ENCODE measurements around the gene ACTG2.
"Not testable (repeated sequence)": the region's sequence is repeated elsewhere in the genome, so short reads cannot be mapped to it uniquely, and the experiment has no call there.

The ACTG2 gene

DNA sequence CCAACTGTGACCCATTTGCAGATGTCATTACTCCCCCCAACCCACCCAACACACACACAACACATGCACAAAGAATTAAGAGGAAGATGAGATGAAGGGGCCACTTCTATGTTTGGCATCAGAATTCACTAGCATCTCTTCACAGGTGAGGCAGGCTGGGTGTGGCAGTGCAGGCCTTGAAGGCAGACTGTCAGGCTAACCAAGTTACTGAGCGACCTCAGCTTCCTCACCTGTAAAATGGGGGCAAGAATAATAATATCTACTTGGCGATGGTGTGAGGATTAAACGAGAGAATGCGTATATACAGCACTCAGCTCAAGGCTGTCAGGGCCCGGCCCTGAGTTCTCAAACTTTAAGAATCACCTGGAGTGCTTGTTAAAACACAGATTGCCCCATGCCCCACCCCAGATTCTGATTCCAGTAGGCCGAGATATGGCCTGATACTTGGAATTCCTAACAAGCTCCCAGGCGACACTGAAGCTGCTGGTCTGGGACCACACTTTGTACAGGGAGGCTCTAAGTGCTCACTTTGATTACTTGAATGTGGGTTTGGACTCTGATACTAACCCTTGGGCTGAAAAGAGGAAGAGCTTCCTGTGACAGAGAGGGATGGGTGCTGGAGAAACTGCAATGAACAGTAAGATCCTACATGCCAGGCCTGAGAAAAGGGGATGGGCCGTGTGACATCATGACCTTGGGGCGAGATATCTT is 1.1 kb downstream of the ACTG2 start:
- DNase-seq = no peak

DNA sequence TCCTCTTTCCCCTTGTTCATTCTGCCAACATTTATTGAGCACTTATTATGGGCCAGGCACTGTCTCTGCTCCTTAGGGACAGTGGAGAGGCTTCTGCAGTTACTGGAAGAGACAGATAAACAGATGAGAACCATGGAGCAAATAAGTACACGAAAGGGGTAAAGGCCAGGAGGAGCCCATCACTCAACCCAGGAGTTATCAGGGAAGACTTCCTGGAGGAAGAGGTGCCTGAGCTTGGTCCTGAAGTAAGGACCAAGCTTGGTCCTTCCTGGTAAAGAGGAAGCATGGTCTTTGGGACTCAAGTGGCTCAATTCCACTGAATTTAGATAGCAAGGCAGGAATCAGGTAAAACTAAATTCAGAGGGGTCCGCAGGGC is 1.7 kb downstream of the ACTG2 start:
- DNase-seq = no peak

DNA sequence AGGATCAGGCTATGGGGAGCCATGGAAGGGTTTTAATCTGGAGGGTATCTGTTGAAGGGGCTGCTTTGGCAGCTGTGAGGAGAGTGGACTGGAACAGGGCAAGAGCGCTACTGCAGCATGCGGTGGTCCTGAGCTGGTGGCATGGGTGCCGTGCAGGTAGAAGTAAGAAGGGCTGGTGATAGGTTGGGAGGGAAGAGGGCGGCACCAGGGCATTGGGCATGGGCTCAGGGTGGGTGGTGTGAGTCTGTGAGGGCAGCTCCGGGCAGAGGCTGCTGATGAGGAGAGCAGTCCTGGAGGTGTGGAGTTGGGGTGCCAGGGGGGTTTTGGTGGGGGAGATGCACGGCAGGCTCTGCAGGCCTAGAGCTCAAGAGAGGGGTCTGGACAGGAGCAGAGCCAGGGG is 2.1 kb downstream of the ACTG2 start:
- no peak for DNase-seq

DNA sequence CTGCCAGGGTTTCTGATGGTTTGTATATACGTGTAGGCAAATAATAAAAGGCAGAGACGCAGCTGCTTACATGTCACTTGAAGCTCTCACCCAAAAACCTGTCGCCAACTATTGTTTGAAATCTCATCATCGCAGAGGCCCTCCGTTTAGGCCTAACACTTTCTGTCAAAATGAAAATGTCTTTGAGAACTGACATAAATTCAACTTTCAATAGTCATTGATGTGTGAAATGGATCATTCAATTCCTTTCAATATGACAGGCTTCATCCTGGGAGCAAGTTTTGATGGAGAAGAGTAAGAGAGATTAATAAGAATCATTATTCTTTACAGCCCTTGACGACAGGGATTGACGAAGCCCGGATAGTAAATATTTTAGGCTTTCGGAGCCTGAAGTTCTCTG is 2.7 kb downstream of the ACTG2 start:
- DNase-seq = no peak

DNA sequence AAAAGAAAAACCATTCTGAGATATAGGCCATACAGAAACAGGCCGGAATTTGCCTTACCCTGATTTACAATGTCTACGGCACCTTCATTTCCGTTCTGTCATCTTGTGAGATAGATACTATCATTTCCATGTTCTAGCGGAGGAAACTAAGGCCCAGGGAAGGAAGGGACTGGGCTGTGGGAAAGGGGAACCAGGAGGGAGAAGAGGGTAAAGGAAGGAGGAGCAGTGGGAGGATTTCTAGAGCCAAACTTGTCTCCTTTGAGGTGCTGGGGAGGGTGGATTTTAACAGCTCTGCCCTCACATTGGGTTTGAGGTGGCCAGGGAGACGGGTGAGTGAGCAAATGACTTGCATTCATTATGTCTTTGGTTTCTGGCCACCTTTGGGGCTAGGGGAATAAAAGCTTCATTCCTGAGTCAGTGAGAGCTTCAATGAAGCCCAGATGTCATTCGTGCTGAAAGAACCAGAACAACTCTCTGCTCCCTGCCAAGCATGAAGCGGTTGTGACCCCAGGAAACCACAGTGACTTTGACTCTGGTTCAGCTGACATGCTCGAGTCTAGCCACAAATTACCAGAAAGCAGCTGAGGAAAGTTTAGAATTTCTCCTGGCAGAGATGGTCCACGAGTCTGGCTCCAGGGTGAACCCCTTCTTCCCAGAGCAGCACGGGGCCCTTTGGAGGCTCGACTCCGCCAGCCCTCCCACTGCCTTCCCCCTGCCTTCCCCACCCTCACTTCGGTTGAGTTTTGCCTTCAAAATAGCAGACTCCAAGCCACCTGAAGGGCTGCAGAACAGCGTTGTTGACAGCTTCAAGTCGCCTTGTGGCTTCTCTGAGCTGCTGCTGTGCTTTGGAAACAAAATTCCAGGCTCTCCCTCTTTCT is 3.8 kb downstream of the ACTG2 start:
- no peak for DNase-seq

DNA sequence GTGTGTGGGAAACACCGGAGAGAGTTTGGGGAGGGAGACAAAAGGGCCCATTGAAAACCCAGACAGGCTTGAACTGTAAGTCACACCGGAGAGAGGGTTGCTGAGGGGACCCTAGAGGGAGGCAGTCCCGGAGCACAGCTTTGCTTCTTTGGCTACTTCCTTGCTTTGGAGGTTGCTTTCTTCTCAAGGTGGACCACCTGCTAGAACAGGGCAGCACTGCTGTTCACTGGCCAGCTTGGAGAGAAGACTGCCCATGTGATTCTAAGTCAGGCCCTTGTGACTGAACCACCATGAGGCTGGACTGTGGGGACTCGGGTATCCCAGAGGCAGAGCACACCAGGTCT is 4.4 kb downstream of the ACTG2 start:
- no peak for DNase-seq

DNA sequence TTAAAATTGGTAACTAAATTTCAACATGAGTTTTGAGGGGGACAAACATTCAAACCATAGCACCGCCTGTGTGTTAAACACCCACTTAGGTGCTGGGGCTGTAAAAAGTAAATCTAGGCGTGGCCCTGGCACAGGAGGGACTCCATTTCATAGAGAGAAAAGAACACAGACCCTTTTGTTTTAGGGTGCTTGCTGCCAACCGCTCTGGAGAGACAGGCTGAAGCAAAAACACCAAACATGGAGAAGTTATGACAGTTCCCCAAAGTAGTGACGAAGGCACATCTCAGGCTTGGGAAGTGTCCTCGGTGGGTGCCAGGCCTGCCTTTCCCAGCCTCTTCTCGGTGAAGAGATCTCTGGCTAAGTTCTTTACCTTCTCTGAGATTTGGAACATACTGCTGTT is 5.1 kb downstream of the ACTG2 start:
- no peak for DNase-seq

DNA sequence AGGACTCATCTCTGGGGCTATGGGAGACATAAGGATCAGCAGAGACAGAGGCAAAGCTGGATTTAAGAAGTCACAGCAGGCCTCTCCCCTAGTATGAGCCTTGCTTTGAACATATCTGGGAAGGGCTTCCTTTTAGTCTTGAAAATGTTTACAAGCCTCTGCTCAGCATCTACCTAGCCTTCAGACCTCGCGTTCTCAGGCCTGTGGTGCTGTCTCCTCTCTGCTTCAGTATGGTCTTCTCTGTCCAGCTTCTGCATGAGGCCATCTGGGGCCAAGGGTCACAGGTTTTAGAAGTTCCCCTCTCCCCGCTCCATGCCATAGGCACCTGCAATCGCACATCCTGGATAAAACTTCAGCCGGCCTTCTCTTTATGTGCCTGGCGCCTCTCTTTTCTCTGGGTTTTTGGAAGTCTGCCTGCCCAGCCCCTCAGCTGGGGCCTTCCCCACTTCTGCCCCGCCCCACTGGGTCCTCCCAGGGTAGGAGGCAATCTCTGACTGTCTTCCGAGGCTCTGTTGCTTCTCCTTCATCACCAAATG is 7.1 kb downstream of the ACTG2 start:
- no peak for DNase-seq

DNA sequence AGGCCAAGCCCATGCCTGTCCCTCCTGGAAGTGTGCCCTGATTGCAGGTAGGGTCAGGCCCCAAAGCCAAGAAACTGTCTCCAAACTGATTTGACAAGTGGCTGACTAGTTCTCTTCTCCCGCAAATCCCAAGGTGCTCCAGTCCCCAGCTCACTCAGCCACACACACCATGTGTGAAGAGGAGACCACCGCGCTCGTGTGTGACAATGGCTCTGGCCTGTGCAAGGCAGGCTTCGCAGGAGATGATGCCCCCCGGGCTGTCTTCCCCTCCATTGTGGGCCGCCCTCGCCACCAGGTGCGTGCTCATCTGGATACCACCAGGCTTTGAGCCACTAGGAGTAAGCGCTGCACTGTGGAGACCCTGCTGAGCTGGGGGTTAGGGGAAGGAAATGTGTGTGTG is 8.3 kb downstream of the ACTG2 start:
- no peak for DNase-seq

DNA sequence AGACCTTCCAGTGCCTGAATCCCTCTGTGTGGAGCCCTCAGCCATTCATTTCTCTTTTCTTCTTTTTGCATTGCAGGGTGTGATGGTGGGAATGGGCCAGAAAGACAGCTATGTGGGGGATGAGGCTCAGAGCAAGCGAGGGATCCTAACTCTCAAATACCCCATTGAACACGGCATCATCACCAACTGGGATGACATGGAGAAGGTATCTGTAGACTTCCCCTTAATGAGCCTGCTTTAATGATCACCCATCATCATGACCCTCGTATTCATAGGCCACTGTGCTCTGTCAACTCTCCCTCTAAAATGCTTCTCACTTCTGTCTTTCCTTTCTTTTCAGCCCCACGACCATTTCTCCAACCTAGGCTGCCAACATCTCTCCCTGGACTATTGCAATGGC is 9.5 kb downstream of the ACTG2 start:
- DNase-seq = no peak

DNA sequence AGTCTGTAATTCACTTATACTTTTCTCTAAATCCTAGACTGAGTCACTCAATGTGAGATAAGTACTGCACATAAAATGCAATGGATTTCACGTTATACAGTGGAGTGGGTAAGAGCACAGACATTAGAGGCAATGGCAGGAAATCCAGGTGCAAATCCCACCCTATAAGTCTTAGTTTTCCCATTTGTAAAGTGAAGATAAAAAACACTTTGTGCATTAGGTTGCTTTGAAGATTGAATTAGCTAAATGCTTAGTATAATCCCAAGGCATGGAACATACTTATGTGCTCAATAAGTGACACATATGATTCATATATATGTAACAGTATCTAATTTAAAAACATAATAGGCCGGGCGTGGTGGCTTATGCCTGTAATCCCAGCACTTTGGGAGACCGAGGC is 10.5 kb downstream of the ACTG2 start:
- DNase-seq = no peak

DNA sequence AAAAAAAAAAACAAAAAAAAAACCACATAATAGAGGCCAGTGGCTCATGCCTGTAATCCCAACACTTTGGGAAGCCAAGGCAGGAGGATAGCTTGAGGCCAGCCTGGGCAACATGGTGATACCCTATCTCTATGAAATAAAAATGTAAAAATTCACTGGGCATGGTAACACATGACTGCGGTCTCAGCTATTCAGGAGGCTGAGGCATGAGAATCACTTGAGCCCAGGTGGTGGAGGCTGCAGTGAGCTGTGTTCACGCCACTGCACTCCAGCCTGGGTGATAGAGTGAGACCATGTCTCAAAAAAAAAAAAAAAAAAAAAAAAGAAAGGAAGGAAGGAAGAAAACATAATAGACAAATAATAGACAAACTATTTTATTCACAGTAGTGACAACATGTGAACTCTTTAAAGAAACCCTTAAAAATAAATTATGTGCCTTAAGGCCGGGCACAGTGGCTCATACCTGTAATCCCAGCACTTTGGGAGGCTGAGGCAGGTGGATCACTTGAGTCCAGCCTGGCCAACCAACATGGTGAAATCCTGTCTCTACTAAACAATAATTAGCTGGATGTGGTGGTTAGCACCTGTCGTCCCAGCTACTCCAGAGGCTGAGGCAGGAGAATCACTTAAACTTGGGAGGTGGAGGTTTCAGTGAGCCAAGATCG is 11.3 kb downstream of the ACTG2 start:
- not testable (repeated sequence) for DNase-seq

DNA sequence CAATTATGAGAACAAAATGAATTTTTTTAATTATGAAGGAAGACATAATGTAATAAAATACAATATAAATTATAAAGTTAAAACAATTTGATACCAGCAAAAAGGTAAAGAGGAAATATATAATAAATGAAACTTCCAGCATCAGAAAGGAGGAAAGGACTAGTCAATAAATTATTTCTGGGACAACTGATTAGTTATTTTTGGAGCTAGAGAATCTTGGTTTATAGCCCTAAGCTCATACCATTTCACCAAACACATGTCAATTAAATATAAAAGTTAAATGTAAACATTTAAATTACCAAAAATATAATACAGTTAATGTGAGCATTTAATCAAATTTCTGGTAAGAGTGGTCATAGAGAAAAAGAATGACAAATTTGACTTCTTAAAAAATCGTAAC is 12.1 kb downstream of the ACTG2 start:
- DNase-seq = no peak

DNA sequence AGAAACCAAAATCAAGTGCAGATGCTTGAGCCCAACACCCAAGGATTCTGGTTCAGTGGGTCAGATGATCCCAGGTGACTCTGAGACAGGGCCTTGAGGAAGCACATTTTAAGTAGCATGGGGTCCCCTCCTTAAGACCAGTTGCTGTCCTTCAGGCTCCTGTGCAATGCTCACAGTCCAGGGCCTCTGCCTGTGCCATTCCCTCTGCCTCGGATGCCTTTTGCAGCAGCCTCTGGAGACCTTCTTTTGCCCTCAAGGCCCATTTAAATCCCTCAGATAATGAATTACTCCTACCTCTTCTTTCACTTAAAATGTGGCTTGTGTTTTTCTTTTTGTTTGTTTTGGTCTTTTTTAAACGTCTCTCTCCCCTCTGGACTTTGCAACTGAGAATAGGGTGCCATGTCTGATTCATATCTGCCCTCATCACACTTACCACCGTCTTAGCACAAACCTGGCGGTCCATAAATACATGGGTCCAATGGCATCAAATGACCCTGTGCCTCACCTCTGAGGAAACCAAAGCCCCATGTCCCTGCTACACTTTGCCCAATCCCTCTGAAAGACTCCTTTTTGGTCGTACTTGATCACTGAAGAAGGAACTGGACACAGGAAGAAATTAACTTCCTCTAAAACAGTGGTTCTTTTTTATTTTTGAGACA is 14.2 kb downstream of the ACTG2 start:
- no peak for DNase-seq

DNA sequence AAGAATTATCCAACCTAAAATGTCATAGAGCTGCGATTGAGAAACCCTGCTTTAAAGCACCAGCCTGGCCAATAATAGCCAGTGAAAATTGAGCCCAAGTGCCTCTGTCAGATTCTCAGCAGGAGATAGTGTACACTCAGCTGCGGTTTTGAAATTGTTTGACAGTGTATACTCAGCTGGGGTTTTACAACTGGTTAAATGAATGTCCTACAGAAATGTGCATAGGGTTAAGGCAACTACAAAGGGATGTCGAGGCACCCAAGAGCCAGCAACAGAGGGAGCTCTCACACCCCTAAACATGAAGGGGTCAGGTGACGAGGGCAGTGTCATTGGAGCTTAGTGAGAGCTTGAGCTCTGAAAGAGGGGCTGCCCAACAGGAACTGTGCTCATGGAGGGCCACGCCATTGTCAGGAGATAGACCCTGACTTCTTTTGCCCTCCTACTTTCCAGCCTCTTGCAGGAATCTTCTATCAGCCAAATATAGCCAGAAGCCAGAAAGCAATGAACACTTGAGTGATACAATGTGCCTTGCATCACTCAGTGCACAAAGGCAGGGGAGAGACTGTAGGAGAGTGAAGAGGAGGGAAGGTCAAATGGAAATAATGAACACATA is 15.1 kb downstream of the ACTG2 start:
- peak; percentile 40 for DNase-seq

DNA sequence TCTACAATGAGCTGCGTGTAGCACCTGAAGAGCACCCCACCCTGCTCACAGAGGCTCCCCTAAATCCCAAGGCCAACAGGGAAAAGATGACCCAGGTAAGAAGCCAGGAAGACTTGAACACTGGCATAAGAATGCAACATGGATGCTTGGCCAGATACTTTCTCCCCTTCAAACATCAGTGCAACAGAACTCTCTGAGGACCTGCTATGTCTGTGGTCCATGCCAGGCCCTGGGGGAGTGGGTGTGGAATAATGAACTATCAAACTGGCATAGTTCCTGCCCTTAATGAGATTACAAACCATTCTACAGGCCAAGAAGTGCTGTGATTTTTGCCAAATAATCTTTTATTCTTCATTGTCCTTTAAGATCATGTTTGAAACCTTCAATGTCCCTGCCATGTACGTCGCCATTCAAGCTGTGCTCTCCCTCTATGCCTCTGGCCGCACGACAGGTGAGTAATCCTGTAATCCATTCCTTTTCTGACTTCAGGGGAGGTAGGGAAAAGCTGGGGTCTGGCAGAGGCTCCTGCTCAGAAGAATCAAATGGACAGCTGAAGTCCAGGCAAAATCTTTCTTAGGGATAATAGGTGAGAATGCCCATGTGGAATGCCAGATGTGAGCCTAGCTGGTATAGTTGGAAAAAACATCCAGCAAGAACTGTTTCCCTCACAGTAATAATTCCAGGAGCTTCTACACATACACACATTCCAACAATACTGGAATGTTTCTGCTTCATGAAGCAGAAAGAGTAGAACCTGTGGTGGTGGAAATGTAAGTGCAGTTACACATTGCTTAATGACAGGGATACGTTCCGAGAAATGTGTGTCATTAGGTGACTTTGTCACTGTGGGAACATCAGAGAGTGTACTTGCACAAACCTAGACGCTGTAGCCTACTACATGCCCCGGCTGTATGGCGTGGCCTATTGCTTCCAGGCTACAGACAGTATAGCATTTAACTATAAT is 16.2 kb downstream of the ACTG2 start:
- no peak for DNase-seq

DNA sequence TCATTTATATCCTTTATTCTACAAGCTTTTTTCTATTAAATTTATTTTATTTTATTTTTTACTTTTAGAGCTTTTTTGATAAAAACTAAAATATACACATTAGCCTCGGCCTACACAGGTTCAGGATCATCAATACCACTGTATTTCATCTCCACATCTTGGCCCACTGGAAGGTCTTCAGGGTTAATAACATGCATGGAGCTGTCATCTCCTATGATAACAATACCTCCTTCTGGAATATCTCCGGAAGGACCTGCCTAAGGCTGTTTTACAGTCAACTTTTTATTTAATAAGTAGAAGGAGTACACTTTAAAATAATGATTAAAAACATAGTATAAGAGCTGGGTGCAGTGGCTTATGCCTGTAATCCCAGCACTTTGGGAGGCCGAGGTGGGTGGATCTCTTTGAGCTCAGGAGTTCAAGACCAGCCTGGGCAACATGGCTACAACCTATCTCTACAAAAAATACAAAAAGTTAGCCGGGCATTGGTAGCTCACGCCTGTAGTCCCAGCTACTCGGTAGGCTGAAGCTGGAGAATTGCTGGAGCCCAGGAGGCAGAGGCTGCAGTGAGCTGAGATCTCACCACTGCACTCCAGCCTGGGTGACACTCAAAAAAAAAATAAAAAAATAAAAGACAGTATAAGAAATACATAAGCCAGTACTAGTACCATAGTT is 18.2 kb downstream of the ACTG2 start:
- DNase-seq = no peak

DNA sequence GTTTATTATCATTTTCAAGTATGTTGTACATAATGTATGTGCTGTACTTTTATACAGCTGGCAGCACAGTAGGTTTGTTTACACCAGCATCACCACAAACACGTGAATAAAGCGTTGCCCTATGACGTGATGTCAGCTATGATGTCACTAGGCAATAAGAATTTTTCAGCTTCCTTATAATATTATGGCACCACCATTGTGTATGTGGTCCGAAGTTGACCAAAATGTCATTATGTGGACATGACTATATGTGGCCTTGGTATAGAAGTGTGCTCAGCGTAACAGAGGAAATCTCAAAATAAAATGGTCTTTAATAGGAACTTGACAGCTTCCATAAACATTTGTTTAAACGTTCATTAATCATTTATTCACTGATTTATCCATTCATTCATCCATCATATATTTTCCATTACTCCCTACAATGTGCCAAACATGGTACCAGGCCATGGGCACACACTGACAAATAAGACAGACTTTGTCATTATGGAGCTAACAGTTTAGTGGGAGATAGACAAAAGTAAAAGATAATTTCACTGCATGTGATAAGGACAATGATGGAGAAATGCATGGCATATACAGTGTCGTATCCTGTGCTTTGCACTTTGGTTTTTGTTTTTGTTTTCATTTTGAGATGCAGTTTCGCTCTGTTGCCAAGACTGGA is 18.9 kb downstream of the ACTG2 start:
- DNase-seq = no peak

DNA sequence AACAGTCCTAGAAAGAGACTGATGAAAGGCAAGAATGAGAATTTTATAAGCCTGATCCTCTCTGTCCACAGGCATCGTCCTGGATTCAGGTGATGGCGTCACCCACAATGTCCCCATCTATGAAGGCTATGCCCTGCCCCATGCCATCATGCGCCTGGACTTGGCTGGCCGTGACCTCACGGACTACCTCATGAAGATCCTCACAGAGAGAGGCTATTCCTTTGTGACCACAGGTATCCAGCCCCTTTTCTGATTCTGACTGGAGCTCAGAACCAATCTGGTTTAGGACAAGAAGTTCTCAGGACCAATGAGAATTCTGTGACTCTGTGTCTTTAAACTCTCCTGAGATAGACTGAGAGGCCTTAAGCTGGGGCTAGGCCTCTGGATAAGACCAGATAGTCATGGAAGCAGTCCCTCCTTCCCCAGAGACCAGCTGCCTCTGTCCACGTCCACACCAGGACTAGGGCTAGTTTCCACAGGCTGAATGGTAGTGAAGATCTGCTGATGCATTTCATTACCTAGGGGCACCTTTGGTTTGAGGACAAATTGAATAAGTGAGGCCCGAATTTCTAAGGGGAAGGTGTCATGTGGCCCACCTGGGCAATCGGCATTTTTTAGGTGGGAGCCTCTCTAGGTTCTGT is 20.7 kb downstream of the ACTG2 start:
- DNase-seq = no peak

DNA sequence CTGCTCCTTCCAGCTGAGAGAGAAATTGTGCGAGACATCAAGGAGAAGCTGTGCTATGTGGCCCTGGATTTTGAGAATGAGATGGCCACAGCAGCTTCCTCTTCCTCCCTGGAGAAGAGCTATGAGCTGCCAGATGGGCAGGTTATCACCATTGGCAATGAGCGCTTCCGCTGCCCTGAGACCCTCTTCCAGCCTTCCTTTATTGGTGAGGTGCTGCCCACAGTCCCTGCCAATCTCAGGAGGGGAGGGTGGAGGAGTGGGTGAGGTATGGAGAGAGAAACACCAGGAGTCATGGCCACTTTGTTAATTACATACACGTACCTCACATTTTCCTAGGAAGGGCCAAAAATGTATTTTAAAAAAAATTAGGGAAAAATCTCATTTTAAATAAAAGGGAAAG is 21.9 kb downstream of the ACTG2 start:
- no peak for DNase-seq
